Suprapubic skin (tissue), 4 donors: ENCODE measurements around the gene CORO1A.

ENCODE experiments used
- POLR2A ChIP-seq, 2 donors: fragments of 450-650 bp; IDR thresholded peaks; one replicate each; pipeline ENCODE4 v1.6.1; 2017; ENCODE audit warnings: antibody characterized with exemption in 2 of 2, mild to moderate bottlenecking in 2 of 2, moderate library complexity in 2 of 2
- POLR2AphosphoS5 ChIP-seq, 3 donors: sonication (generic); formaldehyde crosslinking; IDR thresholded peaks; one replicate each; pipeline ENCODE4 v1.6.1; 2017; ENCODE audit warnings: antibody characterized with exemption in 3 of 3
- TF ChIP-seq, protein P1 (sequence below), 2 donors: fragments of 200-600 bp in 1 of 2; fragments of 450-650 bp in 1 of 2; sonication (generic) in 1 of 2; IDR thresholded peaks; one replicate each; pipeline ENCODE4 v1.5.1; 2016 to 2019; ENCODE audit warnings: antibody characterized with exemption in 2 of 2, mild to moderate bottlenecking in 1 of 2, moderate library complexity in 1 of 2

- TF ChIP-seq, protein P1, sequence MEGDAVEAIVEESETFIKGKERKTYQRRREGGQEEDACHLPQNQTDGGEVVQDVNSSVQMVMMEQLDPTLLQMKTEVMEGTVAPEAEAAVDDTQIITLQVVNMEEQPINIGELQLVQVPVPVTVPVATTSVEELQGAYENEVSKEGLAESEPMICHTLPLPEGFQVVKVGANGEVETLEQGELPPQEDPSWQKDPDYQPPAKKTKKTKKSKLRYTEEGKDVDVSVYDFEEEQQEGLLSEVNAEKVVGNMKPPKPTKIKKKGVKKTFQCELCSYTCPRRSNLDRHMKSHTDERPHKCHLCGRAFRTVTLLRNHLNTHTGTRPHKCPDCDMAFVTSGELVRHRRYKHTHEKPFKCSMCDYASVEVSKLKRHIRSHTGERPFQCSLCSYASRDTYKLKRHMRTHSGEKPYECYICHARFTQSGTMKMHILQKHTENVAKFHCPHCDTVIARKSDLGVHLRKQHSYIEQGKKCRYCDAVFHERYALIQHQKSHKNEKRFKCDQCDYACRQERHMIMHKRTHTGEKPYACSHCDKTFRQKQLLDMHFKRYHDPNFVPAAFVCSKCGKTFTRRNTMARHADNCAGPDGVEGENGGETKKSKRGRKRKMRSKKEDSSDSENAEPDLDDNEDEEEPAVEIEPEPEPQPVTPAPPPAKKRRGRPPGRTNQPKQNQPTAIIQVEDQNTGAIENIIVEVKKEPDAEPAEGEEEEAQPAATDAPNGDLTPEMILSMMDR (IDR thresholded peaks at IDR 0.05): no peak
- TF ChIP-seq POLR2A (IDR thresholded peaks at IDR 0.05) (no peak), POLR2AphosphoS5 (IDR thresholded peaks at IDR 0.05) (no peak)
Measured at GRCh38 chr16:30141750-30142149, 41.7 kb upstream of the CORO1A start.
